SU-DHL-6 (cell line): ENCODE data around the gene RIMS4.

ENCODE experiments used
- EZH2phosphoT487 ChIP-seq: fragments of 200-600 bp; sonication (generic), shearing (Covaris generic); conservative IDR thresholded peaks from 2 replicates; pipeline ENCODE4 v1.6.1; 2018; ENCODE audit warnings: mild to moderate bottlenecking, antibody characterized with exemption, low read length, moderate library complexity, mixed read lengths
- TF ChIP-seq, protein P1 (sequence below): fragments of 200-600 bp; sonication (generic); IDR thresholded peaks from one replicate; pipeline ENCODE4 v1.5.1; 2017; ENCODE audit warnings: antibody characterized with exemption, mild to moderate bottlenecking, low read length, moderate library complexity; ENCODE audit not compliant: insufficient read depth, poor library complexity, severe bottlenecking

GRCh38 chr20:44788706-44789456 is 21.5 kb downstream of the RIMS4 start:
- TF ChIP-seq, protein P1, sequence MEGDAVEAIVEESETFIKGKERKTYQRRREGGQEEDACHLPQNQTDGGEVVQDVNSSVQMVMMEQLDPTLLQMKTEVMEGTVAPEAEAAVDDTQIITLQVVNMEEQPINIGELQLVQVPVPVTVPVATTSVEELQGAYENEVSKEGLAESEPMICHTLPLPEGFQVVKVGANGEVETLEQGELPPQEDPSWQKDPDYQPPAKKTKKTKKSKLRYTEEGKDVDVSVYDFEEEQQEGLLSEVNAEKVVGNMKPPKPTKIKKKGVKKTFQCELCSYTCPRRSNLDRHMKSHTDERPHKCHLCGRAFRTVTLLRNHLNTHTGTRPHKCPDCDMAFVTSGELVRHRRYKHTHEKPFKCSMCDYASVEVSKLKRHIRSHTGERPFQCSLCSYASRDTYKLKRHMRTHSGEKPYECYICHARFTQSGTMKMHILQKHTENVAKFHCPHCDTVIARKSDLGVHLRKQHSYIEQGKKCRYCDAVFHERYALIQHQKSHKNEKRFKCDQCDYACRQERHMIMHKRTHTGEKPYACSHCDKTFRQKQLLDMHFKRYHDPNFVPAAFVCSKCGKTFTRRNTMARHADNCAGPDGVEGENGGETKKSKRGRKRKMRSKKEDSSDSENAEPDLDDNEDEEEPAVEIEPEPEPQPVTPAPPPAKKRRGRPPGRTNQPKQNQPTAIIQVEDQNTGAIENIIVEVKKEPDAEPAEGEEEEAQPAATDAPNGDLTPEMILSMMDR, result no peak
- no peak for TF ChIP-seq EZH2phosphoT487
